IMR-90 (cell line): ENCODE measurements around the gene CD44.

Experiments used
- CEBPB ChIP-seq: IDR thresholded peaks from 2 replicates; pipeline ENCODE4 v1.6.1; 2012; ENCODE audit warnings: low read depth, low read length, improper control_type of control experiment
- CHD1 ChIP-seq: IDR thresholded peaks from 2 replicates; pipeline ENCODE4 v1.6.1; 2012; ENCODE audit warnings: low read depth, low read length, improper control_type of control experiment
- CTCF ChIP-seq: conservative IDR thresholded peaks from 2 replicates; pipeline ENCODE4 v1.5.1; 2012; ENCODE audit warnings: mild to moderate bottlenecking, low read depth, low read length, improper control_type of control experiment
- ELK1 ChIP-seq: fragments of 150-350 bp; IDR thresholded peaks from 2 replicates; pipeline ENCODE4 v1.6.1; 2016; ENCODE audit warnings: low read depth, mild to moderate bottlenecking, low read length, moderate library complexity, borderline replicate concordance
- FOS ChIP-seq: fragments of 150-350 bp; IDR thresholded peaks from 2 replicates; pipeline ENCODE4 v1.6.1; 2016; ENCODE audit warnings: low read depth, low read length
- MAFK ChIP-seq: IDR thresholded peaks from 2 replicates; pipeline ENCODE4 v1.6.1; 2012; ENCODE audit warnings: low read depth, low read length, improper control_type of control experiment
- POLR2A ChIP-seq: IDR thresholded peaks from 2 replicates; pipeline ENCODE4 v1.6.1; 2012; ENCODE audit warnings: mild to moderate bottlenecking, low read depth, low read length
- RAD21 ChIP-seq: IDR thresholded peaks from 2 replicates; pipeline ENCODE4 v1.6.1; 2012; ENCODE audit warnings: low read length, improper control_type of control experiment
- RFX5 ChIP-seq: IDR thresholded peaks from 2 replicates; pipeline ENCODE4 v1.8.0; 2012; ENCODE audit warnings: low read depth, mild to moderate bottlenecking, low read length, moderate library complexity
- USF2 ChIP-seq: fragments of 150-350 bp; IDR thresholded peaks from 2 replicates; pipeline ENCODE4 v1.6.1; 2017; ENCODE audit warnings: mild to moderate bottlenecking, antibody characterized with exemption, low read length, low read depth

- TF ChIP-seq CTCF (no peak), RAD21 (no peak), POLR2A (no peak), RFX5 (no peak), FOS (no peak), ELK1 (no peak), MAFK (no peak), CHD1 (no peak), USF2 (no peak), CEBPB (no peak)
Measured at GRCh38 chr11:35151241-35151640, 12.3 kb downstream of the CD44 start.
